T-helper 2 cell treated with Interferon-gamma antibody and Interleukin-4, amounts not matched to agents 5 μg/mL and 100 μg/mL, for 36 hours (primary cell): ENCODE measurements around the gene XIST.
"Not testable (repeated sequence)": the region's sequence is repeated elsewhere in the genome, so short reads cannot be mapped to it uniquely, and the experiment has no call there.

Source experiments
- DNase-seq: peaks from one replicate; pipeline ENCODE4 v3.0.0; 2021; ENCODE audit warnings: low spot score
- H3K27ac Mint-ChIP-seq: one replicate; pipeline ENCODE4 v1.8.0; 2021; ENCODE audit warnings: mild to moderate bottlenecking, mixed read lengths
- H3K27me3 Mint-ChIP-seq: one replicate; pipeline ENCODE4 v1.8.0; 2021; ENCODE audit warnings: low read depth, mixed read lengths
- H3K36me3 Mint-ChIP-seq: one replicate; pipeline ENCODE4 v1.8.0; 2021; ENCODE audit warnings: low read depth, mixed read lengths
- H3K4me1 Mint-ChIP-seq: one replicate; pipeline ENCODE4 v1.8.0; 2021; ENCODE audit warnings: low read depth, mixed read lengths
- H3K4me3 Mint-ChIP-seq: one replicate; pipeline ENCODE4 v1.8.0; 2022; ENCODE audit warnings: mild to moderate bottlenecking, moderate library complexity, mixed read lengths
- H3K9me3 Mint-ChIP-seq: one replicate; pipeline ENCODE4 v1.8.0; 2021; ENCODE audit warnings: mixed read lengths

XIST gene

GRCh38 chrX:73852467-73852866, at the start of gene XIST:
XIST (minus strand) TSS chrX:73852714.
- Mint-ChIP-seq H3K36me3 (no peaks in the 10 kb centered on the region), H3K27ac (no peak within 1 kb of the TSS), H3K4me1 (no peaks in the 10 kb centered on the region), H3K4me3 (no peak within 1 kb of the TSS), H3K27me3 (no peaks in the 10 kb centered on the region), H3K9me3 (no peaks in the 10 kb centered on the region)
- no peak for DNase-seq

DNA sequence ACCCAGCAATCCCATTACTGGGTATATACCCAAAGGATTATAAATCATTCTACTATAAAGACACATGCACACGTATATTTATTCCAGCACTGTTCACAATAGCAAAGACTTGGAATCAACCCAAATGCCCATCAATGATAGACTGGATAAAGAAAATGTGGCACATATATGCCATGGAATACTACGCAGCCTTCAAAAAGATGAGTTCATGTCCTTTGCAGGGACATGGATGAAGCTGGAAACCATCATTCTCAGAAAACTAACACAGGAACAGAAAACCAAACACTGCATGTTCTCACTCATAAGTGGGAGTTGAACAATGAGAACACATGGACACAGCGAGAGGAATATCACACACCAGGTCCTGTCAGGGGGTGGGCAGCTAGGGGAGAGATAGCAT, 45.8 kb upstream of the XIST start:
- not testable (repeated sequence) for H3K27me3 Mint-ChIP-seq, H3K36me3 Mint-ChIP-seq, H3K27ac Mint-ChIP-seq, H3K4me3 Mint-ChIP-seq, DNase-seq, H3K9me3 Mint-ChIP-seq, H3K4me1 Mint-ChIP-seq

DNA sequence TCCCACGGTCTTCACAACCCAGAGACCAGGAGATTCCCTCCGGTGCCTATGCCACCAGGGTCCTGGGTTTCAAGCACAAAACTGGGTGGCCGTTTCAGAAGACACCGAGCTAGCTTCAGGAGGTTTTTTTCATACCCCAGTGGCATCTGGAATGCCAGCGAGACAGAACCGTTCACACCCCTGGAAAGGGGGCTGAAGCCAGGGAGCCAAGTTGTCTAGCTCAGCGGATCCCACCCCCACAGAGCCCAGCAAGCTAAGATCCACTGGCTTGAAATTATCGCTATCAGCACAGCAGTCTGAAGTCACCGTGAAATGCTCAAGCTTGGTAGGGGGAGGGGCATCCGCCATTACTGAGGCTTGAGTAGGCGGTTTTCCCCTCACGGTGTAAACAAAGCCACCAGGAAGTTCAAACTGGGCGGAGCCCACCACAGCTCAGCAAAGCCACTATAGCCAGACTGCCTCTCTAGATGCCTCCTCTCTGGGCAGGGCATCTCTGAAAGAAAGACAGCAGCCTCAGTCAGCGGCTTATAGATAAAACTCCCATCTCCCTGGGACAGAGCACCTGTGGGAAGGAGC, 40.1 kb upstream of the XIST start:
- not testable (repeated sequence) for H3K27me3 Mint-ChIP-seq, DNase-seq, H3K36me3 Mint-ChIP-seq, H3K4me1 Mint-ChIP-seq, H3K9me3 Mint-ChIP-seq, H3K4me3 Mint-ChIP-seq, H3K27ac Mint-ChIP-seq

- not testable (repeated sequence) for H3K27ac Mint-ChIP-seq, DNase-seq, H3K27me3 Mint-ChIP-seq, H3K36me3 Mint-ChIP-seq, H3K4me3 Mint-ChIP-seq, H3K9me3 Mint-ChIP-seq, H3K4me1 Mint-ChIP-seq
Observed at GRCh38 chrX:73882260-73882659, 29.7 kb upstream of the XIST start.

GRCh38 chrX:73877687-73878086, 25.2 kb upstream of the XIST start:
- no peak for DNase-seq
- Mint-ChIP-seq H3K36me3 (no peaks in the 10 kb centered on the region), H3K9me3 (peaks cover 5% of the 10 kb centered on the region), H3K4me3 (no peak overlapping the region), H3K27me3 (no peaks in the 10 kb centered on the region), H3K4me1 (no peaks in the 10 kb centered on the region), H3K27ac (no peak overlapping the region)

DNA sequence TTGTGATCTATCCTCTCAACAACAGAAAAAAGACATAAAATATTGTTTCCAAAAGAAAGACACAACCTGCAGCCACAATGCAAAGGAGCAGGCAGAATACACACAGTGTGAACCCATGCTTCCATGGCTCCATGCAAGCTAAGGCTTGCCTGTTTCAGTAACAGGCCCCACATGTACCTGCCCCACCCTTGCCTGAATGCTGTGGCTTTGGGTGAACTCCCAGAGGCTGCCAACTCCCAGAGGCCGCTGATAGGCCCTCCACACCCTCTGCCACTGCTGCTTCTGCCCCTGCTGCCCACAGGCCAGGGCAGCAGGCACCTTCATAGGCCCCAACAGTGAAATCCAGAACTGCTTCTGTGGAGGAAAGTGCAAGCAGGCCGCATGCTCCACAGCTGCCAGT, 24.4 kb upstream of the XIST start:
- Mint-ChIP-seq H3K27ac (no peak overlapping the region), H3K9me3 (peaks cover 5% of the 10 kb centered on the region), H3K4me3 (no peak overlapping the region), H3K4me1 (peaks cover 2% of the 10 kb centered on the region), H3K36me3 (no peaks in the 10 kb centered on the region), H3K27me3 (no peaks in the 10 kb centered on the region)
- DNase-seq: no peak

DNA sequence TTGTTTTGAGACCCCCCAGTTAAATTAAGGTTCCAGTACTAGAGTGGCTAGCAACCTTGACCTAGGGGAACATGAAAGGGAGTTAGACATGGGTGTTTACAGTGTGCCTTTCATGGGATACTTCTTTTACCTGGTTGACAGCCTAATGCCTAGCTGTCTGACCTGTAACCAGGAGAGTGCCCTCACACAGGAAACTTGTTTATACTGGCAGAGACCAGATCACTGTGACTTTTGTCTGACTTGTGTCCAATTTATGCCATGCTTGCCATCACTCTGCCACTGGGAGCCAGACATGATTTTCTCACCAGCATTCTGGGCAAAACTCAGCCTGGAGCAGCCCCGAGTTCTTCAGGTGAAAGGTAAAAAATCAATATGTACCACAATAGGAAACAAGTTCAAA, 16.4 kb upstream of the XIST start:
- H3K27ac Mint-ChIP-seq: no peak overlapping the region
- peaks cover 4% of the 10 kb centered on the region for H3K4me1 Mint-ChIP-seq
- no peaks in the 10 kb centered on the region for H3K9me3 Mint-ChIP-seq
- H3K4me3 Mint-ChIP-seq: no peak overlapping the region
- no peaks in the 10 kb centered on the region for H3K27me3 Mint-ChIP-seq
- no peak for DNase-seq
- H3K36me3 Mint-ChIP-seq: no peaks in the 10 kb centered on the region

GRCh38 chrX:73867144-73867543, 14.6 kb upstream of the XIST start:
- H3K27ac Mint-ChIP-seq: no peak overlapping the region
- H3K9me3 Mint-ChIP-seq: no peaks in the 10 kb centered on the region
- no peak for DNase-seq
- H3K36me3 Mint-ChIP-seq: no peaks in the 10 kb centered on the region
- H3K4me1 Mint-ChIP-seq: peaks cover 4% of the 10 kb centered on the region
- no peak overlapping the region for H3K4me3 Mint-ChIP-seq
- H3K27me3 Mint-ChIP-seq: no peaks in the 10 kb centered on the region

- no peaks in the 10 kb centered on the region for H3K4me1 Mint-ChIP-seq
- H3K36me3 Mint-ChIP-seq: no peaks in the 10 kb centered on the region
- no peak overlapping the region for H3K4me3 Mint-ChIP-seq
- H3K27me3 Mint-ChIP-seq: no peaks in the 10 kb centered on the region
- no peaks in the 10 kb centered on the region for H3K9me3 Mint-ChIP-seq
- DNase-seq: no peak
- no peak overlapping the region for H3K27ac Mint-ChIP-seq
Observed at GRCh38 chrX:73863852-73864251, 11.3 kb upstream of the XIST start.

GRCh38 chrX:73863268-73863667, 10.8 kb upstream of the XIST start:
- Mint-ChIP-seq H3K27me3 (no peaks in the 10 kb centered on the region), H3K4me3 (no peak overlapping the region), H3K27ac (no peak overlapping the region), H3K9me3 (no peaks in the 10 kb centered on the region), H3K4me1 (no peaks in the 10 kb centered on the region), H3K36me3 (no peaks in the 10 kb centered on the region)
- DNase-seq: no peak

DNA sequence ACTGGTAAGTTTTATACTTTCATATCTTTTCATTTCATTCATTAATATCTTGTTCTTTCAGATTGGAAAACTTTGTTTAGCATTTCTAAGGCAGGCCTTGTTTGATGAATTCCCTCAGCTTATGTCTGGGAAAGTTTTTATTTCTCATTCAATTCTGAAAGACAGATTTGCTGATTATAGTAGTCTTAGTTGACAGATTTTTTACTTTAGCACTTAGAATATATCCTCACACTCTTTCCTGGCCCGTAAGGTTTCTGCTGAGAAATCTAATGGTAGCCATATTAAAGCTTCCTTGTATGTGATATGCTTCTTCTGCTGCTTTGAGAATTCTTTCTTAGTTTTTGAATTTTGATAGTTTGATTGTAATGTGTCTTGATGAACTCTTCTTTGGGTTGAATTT, 7.1 kb upstream of the XIST start:
- no peak overlapping the region for H3K4me3 Mint-ChIP-seq
- no peaks in the 10 kb centered on the region for H3K27me3 Mint-ChIP-seq
- no peaks in the 10 kb centered on the region for H3K9me3 Mint-ChIP-seq
- H3K4me1 Mint-ChIP-seq: no peaks in the 10 kb centered on the region
- no peaks in the 10 kb centered on the region for H3K36me3 Mint-ChIP-seq
- no peak overlapping the region for H3K27ac Mint-ChIP-seq
- DNase-seq: no peak

- Mint-ChIP-seq H3K4me1 (no peaks in the 10 kb centered on the region), H3K27me3 (no peaks in the 10 kb centered on the region), H3K9me3 (no peaks in the 10 kb centered on the region), H3K4me3 (no peak overlapping the region), H3K36me3 (no peaks in the 10 kb centered on the region), H3K27ac (no peak overlapping the region)
- peak; percentile 22 for DNase-seq
Observed at GRCh38 chrX:73855546-73855945, 3.0 kb upstream of the XIST start.

GRCh38 chrX:73852022-73852421, 492 bp downstream of the XIST start:
- Mint-ChIP-seq H3K36me3 (no peaks in the 10 kb centered on the region), H3K9me3 (no peaks in the 10 kb centered on the region), H3K4me3 (no peak overlapping the region), H3K4me1 (no peaks in the 10 kb centered on the region), H3K27ac (no peak overlapping the region), H3K27me3 (no peaks in the 10 kb centered on the region)
- DNase-seq: no peak

- Mint-ChIP-seq H3K4me1 (no peaks in the 10 kb centered on the region), H3K27me3 (no peaks in the 10 kb centered on the region), H3K4me3 (no peak overlapping the region), H3K9me3 (no peaks in the 10 kb centered on the region), H3K36me3 (no peaks in the 10 kb centered on the region), H3K27ac (no peak overlapping the region)
- no peak for DNase-seq
Observed at GRCh38 chrX:73851014-73852009, 1.2 kb downstream of the XIST start.
